WTC11 (cell line): Measurements from ENCODE around the gene ZNF710. TPM values are rescaled to one million over a fixed set of nuclear protein-coding genes. Genes with fewer than 3 reads are reported as not detected.

Experiments
- ATAC-seq: fragments of 200-7000 bp; cut with Tn5 transposase; 2 replicates; pipeline ENCODE4 v1.10.0; 2021; ENCODE audit warnings: mild to moderate bottlenecking, moderate library complexity
- CTCF ChIA-PET: fragments of 300-600 bp; sonication (Branson Sonifier 250); formaldehyde crosslinking; loops from one replicate; lab custom pipeline; 2021; ENCODE audit warnings: antibody characterized with exemption; lab: Charles Lee
- POLR2A ChIA-PET: fragments of 350-600 bp; sonication (Branson Sonifier 250); formaldehyde crosslinking; loops from one replicate; lab custom pipeline; 2021; ENCODE audit warnings: antibody characterized with exemption; lab: Charles Lee
- DNase-seq: peaks from one replicate; pipeline ENCODE4 v3.0.0; 2021; ENCODE audit warnings: low spot score
- H3K27ac Mint-ChIP-seq: 2 replicates; pipeline ENCODE4 v1.8.0; 2021; ENCODE audit warnings: mixed read lengths
- H3K27me3 Mint-ChIP-seq: 2 replicates; pipeline ENCODE4 v1.8.0; 2021; ENCODE audit warnings: low read depth, mild to moderate bottlenecking, moderate library complexity, mixed read lengths
- H3K36me3 Mint-ChIP-seq: 2 replicates; pipeline ENCODE4 v1.8.0; 2021; ENCODE audit warnings: mixed read lengths
- H3K4me1 Mint-ChIP-seq: 2 replicates; pipeline ENCODE4 v1.8.0; 2022; ENCODE audit warnings: mixed read lengths
- H3K4me3 Mint-ChIP-seq: 2 replicates; pipeline ENCODE4 v1.8.0; 2021; ENCODE audit warnings: mild to moderate bottlenecking, moderate library complexity, mixed read lengths
- H3K9me3 Mint-ChIP-seq: 2 replicates; pipeline ENCODE4 v1.8.0; 2021; ENCODE audit warnings: mixed read lengths
- CREM ChIP-seq: sonication (generic); formaldehyde crosslinking; IDR thresholded peaks from 2 replicates; pipeline ENCODE4 v1.8.1; 2022; ENCODE audit warnings: mild to moderate bottlenecking, missing genetic modification reagents, moderate library complexity
- E2F4 ChIP-seq: sonication (generic); formaldehyde crosslinking; IDR thresholded peaks from 2 replicates; pipeline ENCODE4 v1.8.1; 2022; ENCODE audit warnings: low read depth, mild to moderate bottlenecking, moderate library complexity, missing genetic modification reagents, borderline replicate concordance
- EMX1 ChIP-seq: fragments of 250-450 bp; sonication (Bioruptor Pico); IDR thresholded peaks from 2 replicates; pipeline ENCODE4 v1.8.0; 2021; ENCODE audit warnings: mild to moderate bottlenecking
- ESRRA ChIP-seq: sonication (generic); formaldehyde crosslinking; IDR thresholded peaks from 2 replicates; pipeline ENCODE4 v1.8.1; 2022; ENCODE audit warnings: mild to moderate bottlenecking, missing genetic modification reagents, borderline replicate concordance
- ETV6 ChIP-seq: sonication (generic); formaldehyde crosslinking; IDR thresholded peaks from 2 replicates; pipeline ENCODE4 v1.8.1; 2022; ENCODE audit warnings: mild to moderate bottlenecking, missing genetic modification reagents
- FOXJ3 ChIP-seq: sonication (generic); formaldehyde crosslinking; IDR thresholded peaks from 2 replicates; pipeline ENCODE4 v1.9.0; 2021; ENCODE audit warnings: missing genetic modification reagents, mild to moderate bottlenecking, borderline replicate concordance
- FOXP1 ChIP-seq: sonication (generic); formaldehyde crosslinking; IDR thresholded peaks from 2 replicates; pipeline ENCODE4 v1.8.0; 2022; ENCODE audit warnings: missing genetic modification reagents, mild to moderate bottlenecking, moderate library complexity, borderline replicate concordance
- FOXP4 ChIP-seq: sonication (generic); formaldehyde crosslinking; IDR thresholded peaks from 2 replicates; pipeline ENCODE4 v1.8.0; 2022; ENCODE audit warnings: mild to moderate bottlenecking, missing genetic modification reagents
- MYBL2 ChIP-seq: sonication (generic); formaldehyde crosslinking; IDR thresholded peaks from 2 replicates; pipeline ENCODE4 v1.8.1; 2023; ENCODE audit warnings: mild to moderate bottlenecking, moderate library complexity, missing genetic modification reagents
- RELA ChIP-seq: sonication (generic); formaldehyde crosslinking; IDR thresholded peaks from 2 replicates; pipeline ENCODE4 v1.8.1; 2022; ENCODE audit warnings: missing genetic modification reagents, mild to moderate bottlenecking, borderline replicate concordance
- SMAD3 ChIP-seq: sonication (generic); formaldehyde crosslinking; IDR thresholded peaks from 2 replicates; pipeline ENCODE4 v1.8.0; 2022; ENCODE audit warnings: missing genetic modification reagents, mild to moderate bottlenecking, borderline replicate concordance
- SOX15 ChIP-seq: fragments of 250-450 bp; sonication (Bioruptor Pico); IDR thresholded peaks from 2 replicates; pipeline ENCODE4 v1.9.0; 2021; ENCODE audit warnings: mild to moderate bottlenecking
- STAT6 ChIP-seq: sonication (generic); formaldehyde crosslinking; conservative IDR thresholded peaks from 2 replicates; pipeline ENCODE4 v1.8.1; 2023; ENCODE audit warnings: mild to moderate bottlenecking, low read depth, missing genetic modification reagents, moderate library complexity
- TP53 ChIP-seq: sonication (generic); formaldehyde crosslinking; IDR thresholded peaks from 2 replicates; pipeline ENCODE4 v1.8.1; 2023; ENCODE audit warnings: mild to moderate bottlenecking, missing genetic modification reagents
- ZBTB21 ChIP-seq: sonication (generic); formaldehyde crosslinking; IDR thresholded peaks from 2 replicates; pipeline ENCODE4 v1.8.1; 2023; ENCODE audit warnings: mild to moderate bottlenecking, missing genetic modification reagents, borderline replicate concordance
- ZNF263 ChIP-seq: sonication (generic); formaldehyde crosslinking; IDR thresholded peaks from 2 replicates; pipeline ENCODE4 v1.8.1; 2022; ENCODE audit warnings: low read depth, mild to moderate bottlenecking, moderate library complexity, missing genetic modification reagents
- ZNF423 ChIP-seq: fragments of 250-450 bp; sonication (Bioruptor Pico); IDR thresholded peaks from 2 replicates; pipeline ENCODE4 v2.1.2; 2022; ENCODE audit warnings: mild to moderate bottlenecking, moderate library complexity
- ZNF532 ChIP-seq: fragments of 250-450 bp; sonication (Bioruptor Pico); IDR thresholded peaks from 2 replicates; pipeline ENCODE4 v1.9.0; 2021; ENCODE audit warnings: mild to moderate bottlenecking, borderline replicate concordance
- ZSCAN18 ChIP-seq: fragments of 250-450 bp; sonication (Bioruptor Pico); IDR thresholded peaks from 2 replicates; pipeline ENCODE4 v2.1.2; 2022; ENCODE audit warnings: mild to moderate bottlenecking, moderate library complexity
- total RNA-seq: library from RNA; stranded (reverse); gene quantifications from 3 replicates; pipeline ENCODE4 v1.2.3, GENCODE V29; 2021

Gene ZNF710
- total RNA-seq, 1 experiment from 2014 or later = 25.9 TPM

- TF ChIP-seq ZNF263 (CRISPR knock-in tag) (0 out of 2 replicates have a peak, but pooled peaks have one; percentile 13), ZSCAN18 (CRISPR knock-in tag) (no peak), ETV6 (no peak), STAT6 (CRISPR knock-in tag) (no peak), ZNF532 (CRISPR knock-in tag) (no peak), MYBL2 (CRISPR knock-in tag) (no peak), ESRRA (CRISPR knock-in tag) (no peak), ZNF423 (CRISPR knock-in tag) (no peak; the same call in 1 of the 2 replicates), RELA (CRISPR knock-in tag) (no peak), FOXJ3 (CRISPR knock-in tag) (no peak)
Measured at GRCh38 chr15:90101969-90102890, 101.1 kb downstream of the ZNF710 start, which contains the start of gene IDH2 (continued).

- DNase-seq (no peak), ATAC-seq (no peak)
- H3K9me3 Mint-ChIP-seq = no peaks in the 10 kb centered on the region
- no peak overlapping the region; the same call in 1 of the 2 replicates for H3K4me3 Mint-ChIP-seq
- POLR2A ChIA-PET = interaction anchor here (0.6 to 0.7 kb wide), 2 partner anchors 21 to 237 kb away, joined by 3 to 4 read pairs; no protein-coding TSS in a partner anchor
- peaks cover 36% of the 10 kb centered on the region for H3K4me1 Mint-ChIP-seq
- H3K27ac Mint-ChIP-seq = no peak overlapping the region
- no peaks in the 10 kb centered on the region for H3K36me3 Mint-ChIP-seq
- CTCF ChIA-PET = interaction anchor here (1.0 to 3.9 kb wide), 3 partner anchors 16 to 364 kb away, joined by 3 to 38 read pairs (median 12); no protein-coding TSS in a partner anchor
- peaks cover 41% of the 10 kb centered on the region for H3K27me3 Mint-ChIP-seq
- TF ChIP-seq SOX15 (CRISPR knock-in tag) (no peak), CREM (CRISPR knock-in tag) (no peak), TP53 (CRISPR knock-in tag) (no peak), ZBTB21 (CRISPR knock-in tag) (no peak), FOXP1 (CRISPR knock-in tag) (no peak), EMX1 (CRISPR knock-in tag) (no peak), RELA (CRISPR knock-in tag) (no peak), ZSCAN18 (CRISPR knock-in tag) (no peak), FOXP4 (CRISPR knock-in tag) (no peak), E2F4 (CRISPR knock-in tag) (no peak), SMAD3 (no peak)
Measured at GRCh38 chr15:90103701-90104329, 102.7 kb downstream of the ZNF710 start.
